ENCODE measurements around the gene CFDP1.

CFDP1 gene

DNA sequence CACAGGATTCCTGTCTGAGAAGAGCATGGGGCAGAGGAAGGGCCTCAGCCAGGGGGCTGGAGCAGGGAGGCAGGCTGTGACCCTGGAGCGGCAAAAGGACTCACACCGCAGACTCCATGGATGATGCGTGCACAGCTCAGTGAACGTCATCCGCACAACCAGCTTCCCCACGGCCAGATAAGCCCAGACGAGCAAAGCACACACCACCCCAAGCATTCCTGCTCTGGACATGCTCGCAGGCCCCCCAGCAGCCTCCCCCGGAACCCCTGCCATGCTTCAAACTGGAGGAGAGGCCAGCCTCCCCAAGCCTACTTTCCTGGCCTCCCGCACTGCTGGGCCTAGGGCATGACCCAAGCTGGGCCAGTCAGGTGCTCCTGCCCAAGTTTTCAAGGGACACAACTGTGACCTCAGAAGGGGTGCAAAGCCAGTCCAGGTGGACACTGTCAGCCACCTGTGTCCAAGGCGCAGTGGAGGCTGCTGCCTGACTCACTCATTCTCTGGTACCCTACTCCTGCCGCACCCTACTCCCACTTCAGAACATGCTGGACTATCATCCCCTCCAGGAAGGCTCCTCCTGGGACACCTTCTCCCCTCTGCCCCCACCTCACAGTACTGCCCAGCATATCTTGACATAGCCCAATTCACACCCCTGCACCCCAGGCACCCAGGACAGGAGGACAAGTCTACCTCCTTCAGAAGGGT, 186.6 kb downstream of the CFDP1 start:
- H2AFZ ChIP-seq (ENCODE audit: low read depth, low read length): no peak overlapping the region
- H4K20me1 ChIP-seq (ENCODE audit: insufficient read depth, low read length): no peaks in the 10 kb centered on the region; the same call in 1 of the 2 replicates
- no peaks in the 10 kb centered on the region for H3K27me3 ChIP-seq (ENCODE audit: insufficient read depth, low read length, poor library complexity)
- no peak overlapping the region for H3K9ac ChIP-seq (ENCODE audit: low read depth, low read length)
- H3K36me3 ChIP-seq (ENCODE audit: insufficient read depth, low read length): no peaks in the 10 kb centered on the region
- TF ChIP-seq CTCF (IDR thresholded peaks at IDR 0.05; ENCODE audit: borderline replicate concordance, extremely low read depth, low read length, poor library complexity, severe bottlenecking): no peak
- TF ChIP-seq EZH2 (IDR thresholded peaks at IDR 0.05; ENCODE audit: borderline replicate concordance, low read depth, low read length, severe bottlenecking): no peak
- H3K27ac ChIP-seq (ENCODE audit: low read length): no peak overlapping the region
- ATAC-seq (ENCODE audit: insufficient read depth, low read depth) (no peak), DNase-seq (no peak)
- H3K9me3 ChIP-seq (ENCODE audit: insufficient read depth, low read length, severe bottlenecking): no peaks in the 10 kb centered on the region
- no peak overlapping the region for H3K4me2 ChIP-seq (ENCODE audit: insufficient read depth, low read length)
- H3K4me1 ChIP-seq (ENCODE audit: insufficient read depth, low read length): no peaks in the 10 kb centered on the region
- no peak overlapping the region for H3K4me3 ChIP-seq (ENCODE audit: low read depth in 1 of 2, low read length in 2 of 2)
- no peaks in the 10 kb centered on the region for H3K79me2 ChIP-seq (ENCODE audit: insufficient read depth, low read length)

GRCh38 chr16:75244844-75245758, 188.2 kb downstream of the CFDP1 start:
- Histone ChIP-seq H3K9me3 (ENCODE audit: insufficient read depth, low read length, severe bottlenecking) (no peaks in the 10 kb centered on the region), H4K20me1 (ENCODE audit: insufficient read depth, low read length) (peaks cover 6% of the 10 kb centered on the region), H3K4me3 (ENCODE audit: low read depth in 1 of 2, low read length in 2 of 2) (no peak overlapping the region), H2AFZ (ENCODE audit: low read depth, low read length) (no peak overlapping the region), H3K79me2 (ENCODE audit: insufficient read depth, low read length) (no peaks in the 10 kb centered on the region), H3K9ac (ENCODE audit: low read depth, low read length) (no peak overlapping the region), H3K4me2 (ENCODE audit: insufficient read depth, low read length) (no peak overlapping the region), H3K27me3 (ENCODE audit: insufficient read depth, low read length, poor library complexity) (no peaks in the 10 kb centered on the region), H3K36me3 (ENCODE audit: insufficient read depth, low read length) (no peaks in the 10 kb centered on the region), H3K27ac (ENCODE audit: low read length) (no peak overlapping the region), H3K4me1 (ENCODE audit: insufficient read depth, low read length) (no peaks in the 10 kb centered on the region)
- TF ChIP-seq EZH2 (IDR thresholded peaks at IDR 0.05; ENCODE audit: borderline replicate concordance, low read depth, low read length, severe bottlenecking) (no peak), CTCF (IDR thresholded peaks at IDR 0.05; ENCODE audit: borderline replicate concordance, extremely low read depth, low read length, poor library complexity, severe bottlenecking) (no peak)
- ATAC-seq (ENCODE audit: insufficient read depth, low read depth) (no peak), DNase-seq (no peak)

GRCh38 chr16:75244225-75244809, 189.0 kb downstream of the CFDP1 start:
- ATAC-seq (ENCODE audit: insufficient read depth, low read depth) (0 out of 3 replicates have a peak, but pooled peaks have one; percentile 15), DNase-seq (no peak)
- Histone ChIP-seq H3K9ac (ENCODE audit: low read depth, low read length) (no peak overlapping the region), H2AFZ (ENCODE audit: low read depth, low read length) (no peak overlapping the region), H3K27ac (ENCODE audit: low read length) (no peak overlapping the region), H4K20me1 (ENCODE audit: insufficient read depth, low read length) (peaks cover 6% of the 10 kb centered on the region), H3K4me3 (ENCODE audit: low read depth in 1 of 2, low read length in 2 of 2) (no peak overlapping the region), H3K36me3 (ENCODE audit: insufficient read depth, low read length) (no peaks in the 10 kb centered on the region), H3K27me3 (ENCODE audit: insufficient read depth, low read length, poor library complexity) (no peaks in the 10 kb centered on the region), H3K9me3 (ENCODE audit: insufficient read depth, low read length, severe bottlenecking) (no peaks in the 10 kb centered on the region), H3K79me2 (ENCODE audit: insufficient read depth, low read length) (no peaks in the 10 kb centered on the region), H3K4me2 (ENCODE audit: insufficient read depth, low read length) (no peak overlapping the region), H3K4me1 (ENCODE audit: insufficient read depth, low read length) (no peaks in the 10 kb centered on the region)
- no peak for TF ChIP-seq EZH2 (IDR thresholded peaks at IDR 0.05; ENCODE audit: borderline replicate concordance, low read depth, low read length, severe bottlenecking)
- no peak for TF ChIP-seq CTCF (IDR thresholded peaks at IDR 0.05; ENCODE audit: borderline replicate concordance, extremely low read depth, low read length, poor library complexity, severe bottlenecking)
